NCI-H69 (cell line): ENCODE data around the gene TAPT1.
"Not testable (repeated sequence)": the region's sequence is repeated elsewhere in the genome, so short reads cannot be mapped to it uniquely, and the experiment has no call there.

Experiments
- DNase-seq: peaks from one replicate; lab custom pipeline; 2025; lab: John Stamatoyannopoulos, UW

Gene TAPT1, protein sequence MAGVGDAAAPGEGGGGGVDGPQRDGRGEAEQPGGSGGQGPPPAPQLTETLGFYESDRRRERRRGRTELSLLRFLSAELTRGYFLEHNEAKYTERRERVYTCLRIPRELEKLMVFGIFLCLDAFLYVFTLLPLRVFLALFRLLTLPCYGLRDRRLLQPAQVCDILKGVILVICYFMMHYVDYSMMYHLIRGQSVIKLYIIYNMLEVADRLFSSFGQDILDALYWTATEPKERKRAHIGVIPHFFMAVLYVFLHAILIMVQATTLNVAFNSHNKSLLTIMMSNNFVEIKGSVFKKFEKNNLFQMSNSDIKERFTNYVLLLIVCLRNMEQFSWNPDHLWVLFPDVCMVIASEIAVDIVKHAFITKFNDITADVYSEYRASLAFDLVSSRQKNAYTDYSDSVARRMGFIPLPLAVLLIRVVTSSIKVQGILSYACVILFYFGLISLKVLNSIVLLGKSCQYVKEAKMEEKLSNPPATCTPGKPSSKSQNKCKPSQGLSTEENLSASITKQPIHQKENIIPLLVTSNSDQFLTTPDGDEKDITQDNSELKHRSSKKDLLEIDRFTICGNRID

DNA sequence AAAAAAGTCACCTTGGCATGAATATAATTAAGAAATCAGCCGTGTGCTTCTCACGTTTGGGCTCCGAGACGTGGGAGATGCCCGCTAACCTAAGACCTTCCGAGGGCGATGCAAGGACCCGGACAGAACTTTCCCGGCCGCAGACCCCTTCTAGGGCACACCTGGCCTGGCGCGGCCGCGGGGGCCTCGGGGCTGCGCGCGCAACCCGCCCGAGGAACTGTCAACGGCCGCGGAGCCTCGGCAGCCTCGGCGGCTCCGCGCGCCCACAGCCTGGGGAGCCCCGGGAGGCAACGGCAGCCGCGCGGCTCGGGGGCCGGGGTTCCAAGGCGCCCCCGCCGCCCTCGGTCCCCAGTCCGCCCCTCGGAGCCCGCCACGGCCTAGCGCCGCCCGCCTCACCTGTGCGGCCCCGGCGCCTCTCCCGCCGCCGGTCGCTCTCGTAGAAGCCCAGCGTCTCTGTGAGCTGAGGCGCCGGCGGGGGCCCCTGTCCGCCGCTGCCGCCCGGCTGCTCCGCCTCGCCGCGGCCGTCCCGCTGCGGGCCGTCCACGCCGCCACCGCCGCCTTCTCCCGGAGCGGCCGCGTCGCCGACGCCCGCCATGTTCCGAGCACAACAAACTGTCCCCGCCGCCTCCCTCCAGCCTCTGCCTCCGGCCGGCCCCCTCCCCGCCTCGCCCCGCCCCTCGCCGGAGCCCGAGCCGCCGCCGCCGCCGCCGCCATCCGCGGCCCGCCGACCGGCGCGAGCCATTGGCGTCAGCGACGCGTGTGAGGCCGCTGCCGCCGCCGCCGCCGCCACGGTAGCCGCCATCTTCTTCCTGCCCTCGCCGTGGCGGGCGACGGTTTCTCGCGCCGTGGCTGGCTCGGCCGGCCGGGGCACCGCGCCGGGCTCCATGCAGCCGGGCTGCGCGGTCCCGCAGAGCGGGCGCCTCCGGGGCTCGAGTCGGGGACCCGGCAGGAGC is at the start of gene TAPT1:
Gene TAPT1, minus strand, starts transcription at position 609 of the 953 bp plus-strand sequence. Its CDS starts 14 bp downstream, at position 595.
- peak; percentile 72 for DNase-seq

GRCh38 chr4:16271411-16271810 is 45.1 kb upstream of the TAPT1 start:
- peak; percentile 54 for DNase-seq

DNA sequence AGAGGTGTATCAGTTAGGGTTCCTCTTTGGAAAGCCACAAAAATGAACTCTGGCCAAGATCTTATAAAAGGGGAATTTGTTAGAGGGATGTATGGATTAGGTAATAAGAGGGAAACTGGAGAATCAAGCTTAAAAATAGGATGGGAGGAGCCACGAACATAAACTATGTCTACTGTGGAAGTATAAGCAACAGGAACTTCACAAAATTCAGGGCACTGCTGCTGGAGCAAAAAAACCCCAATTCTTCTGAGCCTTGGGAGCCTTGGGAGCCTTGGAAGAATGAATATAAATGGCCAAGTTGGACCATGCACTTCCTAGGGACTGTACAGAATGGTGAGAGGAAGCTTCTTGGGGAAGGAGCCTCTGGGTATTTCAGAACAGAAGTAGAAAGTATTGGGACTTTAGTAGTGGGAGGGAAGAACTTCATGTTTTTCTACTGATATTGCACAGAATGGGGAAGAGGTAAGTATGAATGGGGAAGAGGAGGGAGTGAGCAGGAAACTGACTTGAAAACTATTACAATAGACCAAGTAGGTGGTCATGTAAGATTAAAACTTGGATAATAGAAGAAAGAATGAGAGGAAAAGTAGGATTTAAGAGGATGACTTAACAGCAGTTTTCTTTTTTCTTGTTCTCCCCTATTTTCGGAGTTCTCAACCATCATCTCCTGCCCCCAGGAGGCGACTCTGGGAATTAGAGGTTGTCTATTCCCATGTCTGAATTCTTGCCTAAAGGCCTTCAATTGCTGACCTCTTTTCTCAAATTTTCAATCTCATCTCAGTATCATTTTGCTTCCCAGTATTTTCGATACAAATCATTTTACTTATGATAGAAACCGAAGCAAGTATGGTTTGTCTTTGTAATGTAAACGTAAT is 44.4 kb upstream of the TAPT1 start:
- peak; percentile 18 for DNase-seq

DNA sequence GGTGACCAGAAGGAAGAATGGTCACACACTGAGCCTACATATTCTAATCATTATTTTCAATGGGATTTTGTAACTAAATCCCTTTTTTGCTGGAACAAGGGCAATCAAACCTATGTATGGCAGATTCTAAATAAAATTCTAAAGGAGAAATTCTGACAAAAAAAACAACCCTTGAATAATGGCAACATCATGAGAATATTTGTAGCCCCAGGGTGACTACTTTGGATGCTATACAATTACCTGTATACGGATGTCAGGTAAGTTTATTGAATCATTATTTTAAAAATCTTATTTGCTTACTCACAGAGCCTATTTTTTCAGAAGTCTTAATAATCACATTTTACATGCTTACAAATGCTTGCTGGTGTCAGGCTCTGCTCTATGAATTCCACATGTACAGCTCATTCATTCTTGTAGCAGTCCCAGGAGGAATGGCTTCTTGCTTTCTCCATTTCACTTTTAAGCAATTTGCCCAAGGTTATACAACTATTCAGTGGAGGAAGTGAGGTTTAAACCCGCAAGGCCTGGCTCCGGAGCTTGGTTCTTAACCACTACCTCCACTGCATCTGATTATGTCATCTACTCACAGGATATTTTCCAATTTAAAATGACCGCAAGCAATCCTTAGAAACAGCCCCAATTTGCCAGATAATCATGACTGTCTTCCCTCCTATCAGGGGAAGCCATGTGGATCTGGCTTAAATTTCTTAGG is 43.6 kb upstream of the TAPT1 start:
- not testable (repeated sequence) for DNase-seq

DNA sequence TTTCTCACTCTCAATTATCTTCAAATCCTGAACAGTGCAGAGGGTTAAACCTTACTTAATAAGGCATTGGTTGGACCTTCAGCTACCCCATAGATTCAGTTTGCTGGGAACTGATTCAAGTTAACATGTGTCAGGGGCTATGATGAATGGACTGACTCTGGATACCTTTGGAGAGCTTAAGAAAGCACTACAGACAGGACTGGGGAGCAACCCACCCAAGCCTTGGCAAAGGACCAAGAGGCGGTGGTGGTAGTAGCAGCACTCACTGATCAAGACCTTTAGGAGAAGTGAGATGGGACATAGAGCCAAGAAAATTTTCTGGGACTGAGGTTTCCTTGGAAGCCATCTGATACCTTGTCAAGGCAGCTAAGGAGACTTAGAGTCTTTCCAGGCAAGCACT is 43.0 kb upstream of the TAPT1 start:
- DNase-seq, result no peak

- DNase-seq, result no peak
Measured at GRCh38 chr4:16268290-16268689, 42.0 kb upstream of the TAPT1 start.

DNA sequence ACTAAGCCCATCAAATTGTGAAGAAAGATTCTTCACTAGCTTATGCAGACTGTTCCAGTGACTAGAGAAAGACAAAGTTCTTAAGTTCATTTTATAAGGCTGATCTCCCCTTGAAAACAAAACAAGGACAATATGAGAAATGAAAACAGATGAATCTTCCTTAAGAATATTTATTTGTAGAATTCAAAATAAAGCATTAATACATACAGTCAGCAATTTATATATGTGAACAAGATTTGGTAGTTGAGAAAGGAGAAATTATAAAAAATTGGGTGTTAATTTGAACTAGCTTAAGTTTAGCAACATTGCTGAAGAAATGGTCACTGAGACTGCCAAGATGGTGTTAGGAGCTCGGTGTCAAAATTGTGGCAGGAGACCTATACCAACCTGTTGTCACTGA is 41.4 kb upstream of the TAPT1 start:
- DNase-seq, result no peak

DNA sequence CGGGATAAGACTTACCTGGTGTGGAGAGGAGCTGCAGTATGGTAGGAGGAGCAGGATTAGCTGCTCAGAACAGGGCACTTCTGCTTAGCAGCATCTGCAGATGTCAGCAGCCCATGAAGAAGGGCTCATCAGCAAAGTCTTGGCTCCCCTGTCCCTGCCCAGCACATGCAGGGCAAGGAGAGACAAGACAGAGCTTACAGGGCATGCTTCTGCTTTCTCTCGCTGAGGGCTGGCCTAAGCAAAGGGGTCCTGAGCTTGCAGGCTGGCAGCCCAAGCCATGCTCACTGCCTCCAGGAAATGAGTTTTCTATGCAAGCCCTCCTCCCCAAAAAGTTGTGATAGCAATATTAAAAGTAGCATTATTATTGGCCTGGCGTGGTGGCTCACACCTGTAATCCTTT is 39.5 kb upstream of the TAPT1 start:
- DNase-seq, result no peak

DNA sequence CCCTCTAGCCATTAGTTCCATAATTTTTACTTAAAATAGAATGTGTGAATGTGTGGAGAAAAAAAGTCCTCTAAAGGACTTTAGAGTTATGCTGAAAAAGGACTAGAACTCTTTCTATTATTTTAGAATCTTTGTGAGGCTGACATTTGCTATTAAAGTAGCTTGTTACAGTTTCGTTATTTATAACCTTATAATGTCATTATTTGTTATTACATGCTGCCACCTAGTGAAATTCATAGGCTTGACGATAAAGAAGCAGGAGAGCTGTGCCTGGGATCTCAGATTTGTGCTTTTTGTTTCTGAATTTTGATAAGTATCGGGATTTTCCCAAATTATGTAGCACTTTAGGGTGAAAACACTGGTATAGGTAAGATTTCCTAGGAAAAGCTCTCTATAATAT is 38.5 kb upstream of the TAPT1 start:
- DNase-seq, result peak; percentile 39

DNA sequence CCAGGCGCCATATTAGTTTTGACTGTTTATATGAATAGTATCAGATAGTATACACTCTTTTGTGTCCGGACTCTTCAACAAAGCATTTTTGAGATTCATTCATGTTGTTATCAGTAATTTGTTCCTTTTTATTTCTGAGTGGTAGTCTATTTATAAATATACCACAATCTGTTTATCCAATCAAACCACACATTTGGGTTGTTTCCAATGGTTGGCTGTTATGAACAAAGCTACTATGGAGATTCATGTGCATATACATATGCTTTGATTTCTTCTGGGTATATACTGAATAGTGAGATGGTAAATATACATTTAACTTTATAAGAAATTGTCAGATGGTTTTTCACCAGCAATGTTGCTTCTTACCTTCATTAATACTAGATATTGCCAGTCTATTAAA is 36.8 kb upstream of the TAPT1 start:
- no peak for DNase-seq

DNA sequence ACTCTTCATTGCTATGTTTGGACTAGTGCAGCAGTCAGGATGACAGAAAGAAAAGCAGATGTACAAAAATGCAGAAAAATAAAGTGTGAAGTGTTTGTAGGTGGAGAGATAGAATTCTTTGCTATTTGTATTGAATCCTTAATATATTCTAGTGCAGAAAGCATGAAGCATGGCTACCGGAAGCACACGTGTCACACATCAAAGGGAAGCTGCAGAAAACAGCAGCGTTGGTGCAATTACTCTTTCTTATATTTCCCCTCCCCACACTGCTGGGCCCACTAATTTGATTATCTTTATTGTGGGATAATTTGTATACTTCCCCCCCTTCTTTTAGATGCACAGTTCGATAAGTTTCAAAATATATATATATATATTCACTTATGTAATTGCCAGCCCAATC is 35.9 kb upstream of the TAPT1 start:
- DNase-seq, result no peak

DNA sequence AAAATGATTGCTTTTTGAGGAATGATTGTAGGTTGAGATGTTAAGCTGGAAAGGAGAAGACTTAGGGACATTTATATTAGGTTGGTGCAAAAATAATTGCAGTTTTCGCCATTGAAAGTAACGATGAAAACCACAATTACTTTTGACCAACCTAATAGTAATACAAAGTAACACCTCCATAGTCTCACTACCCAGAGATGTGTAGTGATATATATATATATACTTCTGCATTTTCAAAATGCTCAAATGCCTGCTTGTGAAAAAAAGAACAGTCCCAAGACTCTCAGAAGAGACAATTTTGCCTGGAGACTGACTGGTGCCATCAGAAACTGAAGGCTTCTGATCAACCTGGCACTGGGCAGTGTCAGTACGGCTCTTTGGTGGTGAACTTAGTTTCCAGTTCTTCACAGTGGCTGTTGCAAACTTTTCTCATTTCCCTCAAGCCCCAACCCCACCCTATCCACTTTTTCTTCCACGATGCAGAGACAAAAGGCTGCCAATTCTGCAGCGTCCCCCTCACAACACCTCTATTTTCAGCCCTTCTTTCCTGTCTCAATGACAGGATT is 35.1 kb upstream of the TAPT1 start:
- no peak for DNase-seq

DNA sequence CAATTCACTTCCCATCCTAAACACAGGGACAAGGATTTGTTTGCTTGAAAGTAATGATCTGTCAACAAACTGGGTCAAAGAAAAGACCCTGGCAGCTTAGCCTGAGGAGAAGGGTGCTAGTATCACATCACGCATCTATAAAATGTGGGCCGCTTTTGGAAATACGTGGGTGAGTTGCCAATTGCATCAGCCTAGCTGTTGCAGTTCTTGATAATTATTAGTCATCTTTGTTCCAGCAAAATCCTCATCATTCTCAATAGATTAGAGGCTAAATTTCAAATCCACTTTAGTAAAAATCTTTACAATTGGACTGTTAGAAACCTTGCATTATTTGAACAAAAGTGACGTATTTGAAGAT is 33.6 kb upstream of the TAPT1 start:
- no peak for DNase-seq

DNA sequence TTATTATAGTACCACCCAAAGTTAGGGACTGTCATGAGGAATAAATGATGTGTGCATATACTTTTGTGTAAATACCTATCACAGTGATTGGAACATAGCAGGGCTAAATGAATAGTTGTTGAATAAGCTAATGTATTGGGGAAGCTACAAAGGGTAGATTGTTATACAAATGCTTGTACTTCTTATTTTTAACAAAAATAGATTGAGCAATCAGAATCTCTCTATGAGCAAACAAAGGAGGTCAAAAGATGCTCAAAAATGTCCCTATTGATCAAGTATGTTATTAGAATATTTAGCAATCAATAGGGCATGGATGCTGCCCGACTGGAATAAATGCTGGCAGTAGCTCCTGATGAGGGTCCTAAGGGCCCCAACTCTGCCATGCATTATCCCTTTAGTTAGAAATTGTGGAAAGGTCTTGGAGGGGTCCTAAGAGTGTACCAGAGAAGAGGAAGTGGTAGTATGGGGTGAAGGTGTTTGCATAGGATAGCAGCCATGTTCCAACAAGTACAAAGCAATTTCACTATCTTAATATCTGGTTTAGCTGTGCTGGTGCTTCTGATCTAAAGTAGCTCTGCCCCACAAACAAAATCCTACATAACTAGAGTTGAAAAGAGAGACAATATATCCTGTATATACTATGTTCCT is 33.1 kb upstream of the TAPT1 start:
- DNase-seq, result no peak

GRCh38 chr4:16257611-16258010 is 31.3 kb upstream of the TAPT1 start:
- DNase-seq, result no peak

DNA sequence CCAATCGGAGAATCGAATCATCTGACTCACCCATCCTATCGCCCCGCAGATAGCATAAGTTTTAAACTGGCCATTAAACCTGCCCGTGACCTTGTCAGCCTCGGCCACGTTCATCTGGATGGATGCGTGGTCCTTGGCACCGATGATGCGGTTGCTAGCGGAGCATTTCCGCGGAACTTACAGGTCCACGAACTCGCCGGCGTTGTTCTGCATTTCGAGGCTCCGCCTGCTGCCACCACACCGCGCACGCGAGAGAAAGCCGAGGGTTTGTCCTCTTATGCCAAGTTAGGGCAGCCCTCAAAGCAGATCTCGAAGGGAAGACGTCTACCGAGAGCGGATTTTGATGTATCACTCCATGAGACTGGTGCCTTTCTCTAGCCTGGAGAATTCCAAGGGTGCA is 30.1 kb upstream of the TAPT1 start:
- DNase-seq, result no peak

GRCh38 chr4:16255730-16256129 is 29.5 kb upstream of the TAPT1 start:
- no peak for DNase-seq

DNA sequence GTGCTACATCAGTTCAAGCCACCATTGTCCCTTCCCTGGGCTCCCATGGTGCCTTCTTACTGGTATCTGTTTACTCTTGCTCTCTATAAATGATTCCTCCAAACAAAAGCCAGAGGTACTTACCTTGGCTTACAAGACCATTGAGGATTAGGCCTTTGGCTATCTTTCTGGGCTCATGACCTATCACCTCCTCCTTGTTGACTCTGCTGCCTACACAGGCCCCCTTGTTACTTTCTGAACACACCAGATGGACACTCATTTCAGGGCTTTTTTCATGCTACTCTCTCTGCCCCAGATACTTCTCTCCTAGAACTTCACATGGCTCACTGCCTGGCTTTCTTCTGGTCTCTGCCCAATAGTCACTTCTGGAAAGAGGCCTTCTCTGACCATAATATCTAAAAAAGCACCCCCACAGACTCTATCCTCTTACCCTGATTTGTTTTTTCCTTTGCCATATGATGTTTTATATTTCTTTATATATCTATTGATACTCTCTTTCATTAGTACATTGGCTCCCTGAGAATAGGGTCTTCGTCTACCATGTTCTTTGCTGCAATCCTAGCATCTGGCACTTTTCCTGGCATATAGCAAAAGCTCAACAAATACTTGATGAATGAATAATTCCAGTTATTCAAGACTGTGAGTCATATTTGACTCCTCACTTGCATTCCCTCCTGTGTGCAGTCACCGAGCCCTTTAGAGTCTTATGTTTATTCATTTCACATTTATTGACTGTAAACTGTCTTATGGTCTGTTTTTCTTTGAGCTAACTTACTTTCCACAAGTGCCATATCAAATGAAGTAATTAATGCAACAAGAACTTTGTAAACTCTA is 27.1 kb upstream of the TAPT1 start:
- no peak for DNase-seq

DNA sequence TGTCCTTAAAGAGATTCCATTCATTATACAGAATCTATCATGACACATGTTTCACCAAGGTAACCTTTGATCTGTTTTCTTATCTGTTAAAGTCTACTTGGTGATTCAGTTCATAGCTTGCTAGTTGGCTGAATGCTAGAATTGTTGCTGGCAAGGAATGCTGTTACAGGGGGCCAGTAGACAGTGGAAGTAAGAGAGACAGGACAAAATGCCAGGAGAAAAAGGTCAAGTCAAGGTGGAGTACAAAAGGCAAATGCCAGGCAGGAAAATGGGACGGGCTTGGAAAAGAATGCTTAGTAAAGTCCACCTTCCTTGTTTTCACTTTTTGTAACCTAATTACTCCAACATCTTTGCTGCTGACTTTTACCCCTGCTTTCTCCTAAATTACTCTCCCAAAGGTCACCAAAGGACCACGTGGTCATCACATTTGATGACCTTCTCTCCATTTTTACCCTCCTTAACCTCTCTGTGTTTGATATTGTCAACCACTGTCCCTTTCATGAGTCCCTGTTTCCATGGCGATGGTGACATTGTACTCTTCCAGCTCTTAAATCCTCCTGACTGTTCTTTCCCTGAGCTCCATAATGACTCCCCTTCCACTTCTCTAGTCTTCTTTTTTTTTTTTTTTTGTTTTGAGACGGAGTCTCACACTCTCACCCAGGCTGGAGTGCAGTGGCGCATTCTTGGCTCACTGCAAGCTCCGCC is 24.5 kb upstream of the TAPT1 start:
- no peak for DNase-seq
